ENCODE results near the gene WWP2.

WWP2 gene

DNA sequence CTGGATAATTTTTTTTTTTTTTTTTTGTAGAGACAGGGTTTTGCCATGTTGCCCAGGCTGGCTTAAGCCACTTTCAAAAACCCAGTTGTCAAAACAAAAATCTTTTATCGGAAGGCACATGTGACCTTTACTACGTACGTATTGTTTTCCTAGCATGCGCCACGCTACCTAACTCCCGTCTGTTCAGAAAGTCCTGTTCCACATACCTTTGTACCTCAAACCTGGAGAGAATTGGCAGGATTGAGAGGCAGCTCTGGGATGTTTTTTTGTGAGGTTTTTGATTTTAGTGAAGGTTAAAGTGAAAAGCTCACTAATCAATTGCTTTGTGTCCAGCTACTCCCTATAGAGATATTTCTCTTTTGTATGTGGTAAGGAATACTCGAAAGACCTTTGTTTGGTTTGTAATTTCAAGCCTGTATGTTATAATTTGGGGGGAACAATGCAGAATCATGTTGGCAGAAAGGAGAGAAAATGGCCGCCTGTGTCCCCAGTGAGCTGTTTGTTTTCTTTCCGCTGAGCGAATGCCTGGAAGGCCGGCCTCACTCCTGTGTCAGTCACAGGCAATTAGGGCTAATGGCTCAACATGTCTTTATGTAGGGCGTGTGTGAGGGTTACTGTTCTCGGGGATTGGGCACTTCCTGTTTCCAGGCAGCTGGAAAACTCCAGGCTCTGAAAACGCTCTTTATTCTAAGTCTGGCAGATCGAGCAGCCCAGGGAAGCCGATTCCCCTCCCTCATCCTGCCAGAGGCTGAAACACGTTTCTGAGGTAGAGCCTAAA, 128.2 kb downstream of the WWP2 start:
- peak; percentile 99 for DNase-seq (ENCODE audit: low spot score)

DNA sequence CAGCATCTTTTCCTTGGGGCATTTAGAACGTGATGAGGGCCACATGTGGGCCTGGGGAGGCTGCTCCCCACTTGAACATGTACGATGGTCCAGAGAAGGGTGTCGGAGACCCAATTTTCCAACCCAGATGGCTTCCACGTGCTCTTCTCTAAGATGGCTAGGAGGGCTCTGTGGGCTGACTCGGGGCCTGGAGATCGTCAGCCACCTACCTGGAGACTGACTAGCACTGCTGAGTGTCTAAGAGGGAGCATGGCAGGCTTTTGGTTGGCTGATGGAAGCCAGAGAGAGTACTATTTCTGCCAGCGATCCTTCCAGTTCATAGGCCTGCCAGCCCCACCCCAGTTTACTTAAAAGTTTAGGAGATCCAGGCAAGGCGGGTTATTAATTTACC, 128.8 kb downstream of the WWP2 start:
- DNase-seq (ENCODE audit: low spot score), result no peak

DNA sequence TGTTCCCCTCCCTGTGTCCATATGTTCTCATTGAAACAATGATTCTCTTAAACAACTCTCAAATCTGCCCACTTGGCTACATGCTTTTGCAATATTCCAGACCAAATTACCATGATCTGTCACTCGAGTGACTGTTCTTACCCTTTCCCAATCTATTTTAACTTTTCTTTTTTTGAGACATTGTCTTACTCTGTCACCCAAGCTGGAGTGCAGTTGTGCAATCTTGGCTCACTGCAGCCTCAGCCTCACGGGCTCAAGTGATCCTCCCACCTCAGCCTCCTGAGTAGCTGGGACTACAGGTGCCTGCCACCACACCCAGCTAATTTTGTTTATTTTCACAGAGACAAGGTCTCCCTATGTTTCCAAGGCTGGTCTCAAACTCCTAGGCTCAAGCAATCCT, 130.2 kb downstream of the WWP2 start:
- no peak for DNase-seq (ENCODE audit: low spot score)

DNA sequence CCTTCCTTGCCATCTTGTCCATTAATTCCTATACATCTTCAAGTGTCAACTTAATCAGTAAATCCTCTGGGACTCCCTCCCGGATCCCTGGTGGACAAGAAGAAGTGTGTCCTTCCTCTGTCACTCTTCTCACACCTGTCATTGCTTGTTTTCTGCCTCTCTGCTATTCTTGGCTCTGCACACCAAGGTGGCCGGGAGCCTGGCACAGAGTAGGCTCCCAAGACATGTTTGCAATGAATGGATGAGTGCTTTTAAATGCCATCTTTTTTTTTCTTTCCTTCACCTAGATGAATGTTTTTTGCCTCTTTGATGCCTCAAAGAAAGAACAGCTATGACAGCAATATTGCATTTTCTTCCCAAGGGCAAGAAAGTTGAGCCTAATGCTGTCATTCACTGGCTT, 131.0 kb downstream of the WWP2 start:
- DNase-seq (ENCODE audit: low spot score), result no peak

DNA sequence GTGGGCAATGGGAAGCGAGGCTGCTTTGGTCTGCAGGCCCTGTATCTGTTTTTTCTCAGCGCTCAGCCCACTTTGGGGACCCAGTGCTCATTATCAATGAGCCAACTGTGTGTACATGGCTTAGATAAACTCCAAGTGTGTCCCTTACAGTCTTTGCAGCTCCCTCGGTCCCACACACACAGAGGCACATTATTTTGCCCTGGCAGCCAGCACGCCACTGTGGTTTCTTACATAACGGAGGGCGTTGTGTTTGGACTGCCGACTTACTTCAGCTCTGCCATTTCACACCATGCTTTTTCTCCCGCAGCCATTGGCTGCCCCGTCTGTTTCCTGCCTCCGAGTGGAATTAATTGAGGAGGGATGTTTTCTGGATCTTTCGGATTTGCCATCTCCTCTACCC, 132.5 kb downstream of the WWP2 start:
- DNase-seq (ENCODE audit: low spot score), result peak; percentile 94

DNA sequence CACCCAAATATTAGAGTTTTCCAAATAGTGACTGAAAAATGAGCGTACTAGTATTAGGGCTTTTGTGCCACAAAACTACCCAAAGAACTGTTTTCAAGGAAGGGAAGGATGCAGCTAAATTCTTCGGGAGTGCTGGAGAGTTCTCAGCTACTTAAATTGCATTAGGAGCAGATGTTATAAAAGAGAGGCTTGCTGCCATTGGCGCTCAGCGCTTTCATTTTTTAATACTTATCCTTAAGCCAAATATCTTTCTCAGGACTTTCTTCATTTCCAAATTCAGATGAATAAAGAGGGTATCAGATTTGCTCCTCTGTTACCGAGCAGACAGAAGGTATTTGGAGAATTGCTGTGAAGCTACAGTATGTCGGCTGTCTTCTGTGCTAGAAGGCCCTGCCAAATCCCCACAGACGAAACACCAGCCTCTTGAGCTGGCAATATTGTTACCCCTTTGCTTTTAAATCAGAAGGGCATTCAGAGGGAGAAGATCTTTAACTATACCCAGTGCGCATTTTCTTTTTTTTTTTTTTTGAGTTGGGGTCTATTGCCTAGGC, 141.8 kb downstream of the WWP2 start:
- no peak for DNase-seq (ENCODE audit: low spot score)

DNA sequence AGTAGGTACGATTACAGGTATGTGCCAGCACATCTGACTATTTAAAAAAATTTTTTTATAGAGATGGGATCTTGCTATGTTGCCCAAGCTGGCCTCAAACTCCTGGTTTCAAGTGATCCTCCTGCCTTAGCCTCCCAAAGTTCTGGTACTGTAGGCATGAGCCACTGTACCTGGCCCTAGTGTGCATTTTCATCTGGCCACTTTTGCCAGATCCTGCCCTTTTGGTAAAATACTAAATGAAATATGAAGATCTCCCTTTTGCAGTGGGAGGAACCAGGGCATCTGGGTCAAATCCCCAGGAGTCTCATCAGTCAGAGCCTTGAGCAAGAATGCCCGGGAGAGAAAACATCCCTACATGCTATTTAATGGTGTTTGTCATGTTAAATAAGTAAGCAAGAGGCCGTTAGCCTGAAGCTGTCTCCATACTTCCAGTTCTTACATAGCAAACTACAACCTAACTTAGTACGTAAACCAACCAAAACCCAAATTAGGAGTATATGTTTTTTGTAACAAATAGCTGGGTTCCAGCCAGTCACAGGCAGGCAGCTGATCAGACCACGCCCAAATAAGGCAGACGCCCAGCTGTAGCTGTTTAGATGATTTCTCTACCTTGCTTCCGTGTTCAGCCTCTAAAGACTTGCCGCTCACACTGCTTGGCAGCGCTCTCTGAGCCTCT, 142.5 kb downstream of the WWP2 start:
- no peak for DNase-seq (ENCODE audit: low spot score)

DNA sequence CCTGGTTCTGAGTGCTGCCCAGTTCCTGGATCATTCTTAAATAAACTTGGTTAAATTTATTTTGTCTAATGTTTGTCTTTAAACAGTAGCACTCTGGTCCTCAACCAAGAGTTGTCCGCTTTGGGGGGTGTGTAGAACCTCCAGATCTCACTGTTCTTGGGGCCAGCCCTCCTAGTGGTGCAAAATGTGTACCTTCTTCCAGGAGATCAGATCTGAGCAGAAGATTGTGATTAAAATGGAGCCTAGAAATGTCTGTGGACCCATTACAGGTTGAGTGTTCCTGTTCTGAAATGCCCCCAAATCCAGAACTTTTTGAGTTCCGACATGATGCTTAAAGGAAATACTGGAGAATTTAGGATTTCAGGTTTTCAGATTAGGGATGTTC, 143.0 kb downstream of the WWP2 start:
- no peak for DNase-seq (ENCODE audit: low spot score)

DNA sequence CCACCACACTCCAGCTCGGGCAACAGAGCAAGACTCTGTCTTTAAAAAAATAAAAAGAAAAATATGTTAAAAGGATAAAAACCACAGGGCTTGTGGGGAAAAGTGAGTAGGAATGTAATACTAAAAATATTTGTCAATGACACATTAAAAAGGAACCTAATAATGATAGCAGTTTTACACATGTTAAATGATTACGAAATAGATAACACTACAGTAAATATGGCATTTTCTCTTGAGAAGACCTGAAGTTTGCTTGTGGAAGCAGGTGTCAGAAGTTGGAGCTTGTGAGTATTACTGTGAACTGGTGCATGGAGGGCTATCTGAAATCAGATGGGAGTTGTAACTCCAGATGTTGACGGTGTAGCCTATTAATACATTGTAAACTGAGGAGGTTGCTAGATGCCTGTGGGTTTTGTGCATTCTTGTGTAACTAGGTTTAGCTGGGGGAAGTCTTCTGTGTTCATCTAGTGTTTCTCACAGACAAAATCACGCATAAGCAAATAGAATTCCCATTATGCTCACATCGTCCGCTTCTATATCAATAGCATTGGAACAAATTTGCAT, 144.8 kb downstream of the WWP2 start:
- no peak for DNase-seq (ENCODE audit: low spot score)

DNA sequence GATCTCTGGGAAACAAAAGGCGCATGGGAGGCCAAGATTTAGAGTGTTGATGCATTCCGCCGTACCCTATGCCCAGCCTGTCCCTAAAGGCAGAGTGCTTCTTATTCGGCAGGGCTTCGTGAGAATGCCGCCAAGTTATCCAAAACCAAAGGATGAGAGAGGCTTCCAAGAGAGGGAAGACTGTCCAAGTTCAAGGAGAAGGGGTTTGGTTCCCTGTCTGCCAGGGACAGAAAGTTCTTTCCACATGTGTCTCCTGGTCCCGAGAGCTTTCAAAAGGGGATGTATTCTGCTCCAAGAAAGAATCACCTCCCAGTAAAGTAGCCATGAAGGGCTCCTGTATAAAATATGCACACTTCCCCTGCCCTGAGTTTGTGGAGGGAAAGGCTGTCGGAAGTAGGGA, 146.9 kb downstream of the WWP2 start:
- no peak for DNase-seq (ENCODE audit: low spot score)

DNA sequence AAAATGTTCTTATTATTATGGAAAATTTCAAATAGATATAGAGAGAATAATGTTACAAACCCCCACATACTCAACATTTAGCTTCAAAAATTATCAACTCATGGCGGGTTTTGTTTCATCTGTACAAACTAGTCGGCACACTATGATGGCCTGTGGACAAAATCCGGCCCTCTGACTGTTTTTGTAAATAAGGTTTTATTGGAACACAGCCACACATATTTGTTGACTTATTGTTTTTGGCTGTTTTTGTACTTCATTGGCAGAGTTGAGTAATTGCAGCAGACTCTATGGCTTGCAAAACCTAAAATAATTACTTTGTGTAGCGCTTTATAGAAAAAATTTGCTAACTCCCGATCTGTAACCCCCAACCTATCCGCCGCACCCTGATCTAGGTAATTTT, 147.6 kb downstream of the WWP2 start:
- DNase-seq (ENCODE audit: low spot score), result no peak

DNA sequence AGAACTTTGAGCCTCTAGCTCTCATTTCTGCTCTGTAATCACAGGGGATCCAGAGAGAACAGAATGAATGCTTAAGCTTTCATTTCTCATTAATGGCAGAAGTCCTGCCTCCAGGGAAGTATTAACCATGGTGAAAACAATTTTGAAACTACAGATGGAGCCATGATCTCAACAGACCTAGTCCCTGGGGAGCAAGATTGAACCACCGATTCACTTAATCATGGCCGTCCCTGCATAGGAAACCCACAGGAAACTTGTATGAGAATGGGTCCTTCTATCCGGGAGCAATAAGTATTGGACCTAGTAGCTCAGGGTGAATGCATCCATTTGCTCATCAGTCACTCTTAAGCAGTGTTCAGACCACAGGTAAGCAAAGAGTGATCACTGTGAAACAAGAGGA, 148.8 kb downstream of the WWP2 start:
- DNase-seq (ENCODE audit: low spot score), result no peak

DNA sequence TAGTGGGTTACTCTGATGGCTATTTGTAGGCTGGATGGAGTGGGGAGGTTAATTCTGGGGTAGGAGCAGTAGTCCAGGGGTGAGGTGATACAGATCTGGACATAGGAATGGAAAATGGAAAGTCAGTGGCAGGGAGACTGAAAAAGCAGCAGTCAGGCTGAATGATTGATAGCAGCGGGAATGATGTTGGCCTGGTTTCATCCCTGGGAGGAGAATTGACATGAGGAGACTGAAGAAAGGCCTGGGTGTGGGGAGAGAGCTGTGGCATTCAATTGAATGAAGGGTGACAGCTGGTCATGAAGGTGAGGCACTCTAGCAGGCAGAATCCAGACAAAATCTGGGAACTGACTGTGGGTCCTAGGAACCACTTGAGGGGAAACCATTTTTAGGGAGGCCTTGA, 154.3 kb downstream of the WWP2 start:
- no peak for DNase-seq (ENCODE audit: low spot score)

DNA sequence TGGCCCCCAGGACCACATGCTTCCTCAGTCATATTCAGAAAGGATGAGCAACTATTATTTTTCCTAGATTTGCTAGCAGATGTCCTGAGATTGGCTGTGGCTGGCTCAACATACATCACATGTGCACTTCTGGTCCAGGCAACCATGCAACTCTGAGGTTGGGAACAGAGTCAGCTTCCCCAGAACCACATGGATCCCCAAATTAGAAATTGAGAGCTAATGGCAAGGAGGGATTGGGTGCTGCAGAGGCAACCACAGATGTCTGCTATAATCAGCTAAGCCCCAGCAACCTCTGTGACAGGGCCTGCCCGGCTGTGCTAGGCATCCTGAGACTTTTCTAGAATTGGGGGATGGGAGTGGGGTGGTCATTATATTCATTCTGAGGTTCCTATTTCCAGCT, 155.2 kb downstream of the WWP2 start:
- no peak for DNase-seq (ENCODE audit: low spot score)

DNA sequence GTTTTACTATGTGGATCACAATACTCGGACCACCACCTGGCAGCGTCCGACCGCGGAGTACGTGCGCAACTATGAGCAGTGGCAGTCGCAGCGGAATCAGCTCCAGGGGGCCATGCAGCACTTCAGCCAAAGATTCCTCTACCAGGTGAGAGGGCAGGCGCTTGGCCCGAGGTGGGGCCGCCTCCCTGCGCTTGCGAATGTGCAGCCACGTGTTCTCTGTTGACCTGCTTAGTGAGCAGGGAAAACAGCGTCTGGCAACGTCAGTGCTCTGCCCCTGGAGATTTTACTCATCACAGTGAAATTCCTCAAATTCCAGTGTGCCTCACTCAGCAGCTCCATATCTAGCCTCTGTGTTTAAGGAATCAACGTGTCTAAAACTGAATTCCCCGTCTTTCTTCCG, 155.6 kb downstream of the WWP2 start:
- DNase-seq (ENCODE audit: low spot score), result no peak

DNA sequence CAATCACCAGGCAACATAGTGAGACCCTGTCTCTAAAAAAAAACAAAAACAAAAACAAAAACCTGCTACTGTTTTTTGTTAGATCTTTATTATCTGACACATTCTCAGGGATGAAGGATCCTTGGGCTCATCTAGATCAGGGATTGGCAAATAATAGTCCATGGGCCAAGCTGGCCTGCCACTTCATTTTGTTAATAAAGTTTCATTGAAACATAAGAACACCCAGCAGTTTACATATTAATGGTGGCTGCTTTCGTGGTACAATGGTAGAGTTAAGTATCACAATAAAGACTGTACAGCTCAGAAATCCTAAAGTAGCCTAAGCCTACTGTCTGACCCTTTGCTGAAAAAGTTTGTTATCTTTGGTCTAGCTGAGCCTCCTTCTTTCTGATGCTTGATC, 156.1 kb downstream of the WWP2 start:
- DNase-seq (ENCODE audit: low spot score), result no peak

DNA sequence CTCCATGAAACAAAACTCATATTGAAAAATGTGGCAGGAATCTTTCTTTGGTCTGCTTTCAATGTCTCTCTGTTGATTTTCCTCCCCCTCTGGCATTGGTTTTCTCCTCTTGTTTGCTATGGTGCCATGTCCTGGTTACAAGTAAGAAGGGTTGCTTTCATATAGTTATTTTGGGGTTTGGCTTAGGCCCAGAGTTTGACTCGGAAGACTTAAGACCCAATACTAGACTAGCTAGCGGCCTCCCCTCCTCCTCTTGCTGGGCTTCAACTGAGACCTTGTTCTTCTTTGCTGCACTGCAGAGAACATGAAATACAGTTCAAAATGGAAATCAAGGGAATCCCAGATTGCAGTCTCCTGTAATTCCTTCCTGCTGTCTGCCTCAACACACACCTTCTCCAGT, 159.0 kb downstream of the WWP2 start:
- peak; percentile 39 for DNase-seq (ENCODE audit: low spot score)

DNA sequence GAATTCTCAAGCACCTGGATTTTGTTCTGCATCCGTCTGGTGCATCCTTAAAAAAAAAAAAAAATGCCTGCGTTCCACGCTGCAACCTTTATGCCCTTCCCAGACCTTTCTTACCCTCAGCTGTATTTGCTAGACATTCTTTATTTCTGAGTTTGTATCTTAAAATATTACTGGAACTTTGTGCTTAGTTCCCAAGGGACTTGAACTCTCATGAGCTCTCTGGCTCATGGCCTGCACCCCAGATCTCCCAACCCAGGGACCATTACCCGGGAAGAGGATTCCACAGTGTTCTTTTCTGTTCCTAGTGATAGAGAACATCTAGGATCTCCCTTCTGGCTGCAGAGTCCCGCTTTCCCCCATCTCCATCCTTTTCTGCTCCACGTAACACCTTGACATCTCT, 160.1 kb downstream of the WWP2 start:
- DNase-seq (ENCODE audit: low spot score), result no peak

DNA sequence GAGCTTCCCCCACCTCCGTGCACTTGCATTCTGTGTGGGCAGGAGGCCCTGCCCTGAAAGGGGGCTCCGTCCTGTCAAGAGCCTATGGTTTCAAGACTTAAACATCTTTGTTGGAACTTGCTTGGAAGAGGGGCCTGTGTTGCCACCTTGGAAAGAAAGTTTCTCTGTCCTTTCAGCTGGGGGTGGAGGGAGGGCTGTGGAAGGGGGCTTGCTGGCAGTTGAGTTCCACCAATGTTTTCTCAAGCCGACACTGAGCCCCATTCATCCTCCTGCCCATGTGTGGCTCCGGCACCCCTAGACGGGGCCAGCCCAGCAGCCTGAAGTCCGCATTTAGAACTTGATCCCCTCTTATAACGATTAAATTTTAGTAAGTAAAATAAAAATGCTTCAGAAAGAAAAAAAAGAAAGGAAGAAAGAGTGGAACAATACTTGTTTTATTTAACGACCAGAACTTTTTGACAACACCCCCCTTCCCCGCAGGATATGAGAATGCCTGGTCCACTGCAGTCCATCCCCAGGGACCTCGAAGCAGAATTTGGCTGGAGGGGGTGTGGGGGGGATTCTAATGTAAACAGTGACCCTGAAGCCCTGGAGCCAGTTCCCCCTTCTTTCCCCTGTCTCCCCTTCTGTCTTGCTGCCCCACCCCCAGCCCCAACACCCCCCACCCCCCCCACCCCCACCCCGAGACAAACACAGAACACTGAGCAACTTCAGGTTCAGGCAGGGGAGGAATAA, 162.1 kb downstream of the WWP2 start:
- no peak for DNase-seq (ENCODE audit: low spot score)

DNA sequence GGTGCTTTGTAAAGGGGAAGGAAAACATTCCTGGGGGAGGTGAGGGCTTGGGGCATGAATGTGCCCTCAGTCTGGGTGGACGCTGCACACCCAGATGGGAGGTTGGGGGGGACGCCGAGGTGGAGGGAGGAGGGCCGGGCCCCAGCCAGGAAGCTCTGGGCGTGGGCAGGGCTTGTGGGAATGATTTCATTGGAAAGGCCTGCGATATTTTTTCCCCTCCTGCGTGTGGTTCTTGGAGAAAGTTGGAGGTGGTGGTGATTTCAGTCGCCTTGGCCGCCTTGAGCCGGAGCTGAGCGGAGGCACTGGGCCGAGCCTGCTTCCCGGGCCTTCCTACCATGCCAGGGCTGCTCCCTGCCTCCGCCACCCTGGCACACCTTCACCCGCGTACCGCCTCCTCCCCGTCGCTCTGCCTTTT, 162.7 kb downstream of the WWP2 start:
- no peak for DNase-seq (ENCODE audit: low spot score)

DNA sequence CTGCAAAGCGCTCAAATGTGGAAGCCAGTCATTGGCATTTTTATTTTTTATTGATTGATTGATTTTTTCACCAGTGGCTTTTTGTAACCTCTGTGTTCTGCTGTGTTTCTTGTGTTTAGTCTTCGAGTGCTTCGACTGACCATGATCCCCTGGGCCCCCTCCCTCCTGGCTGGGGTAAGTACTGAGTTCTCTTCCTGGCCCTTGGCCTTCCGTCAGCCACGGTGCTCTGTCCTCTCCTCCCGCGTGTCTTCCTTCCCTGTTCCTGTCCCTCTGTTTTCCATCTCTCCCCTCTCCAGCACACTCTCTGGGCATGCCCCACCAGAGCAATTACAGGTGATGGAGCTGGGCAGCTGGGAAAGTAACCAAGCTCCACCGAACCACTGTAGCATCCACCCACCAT, 163.2 kb downstream of the WWP2 start:
- no peak for DNase-seq (ENCODE audit: low spot score)

DNA sequence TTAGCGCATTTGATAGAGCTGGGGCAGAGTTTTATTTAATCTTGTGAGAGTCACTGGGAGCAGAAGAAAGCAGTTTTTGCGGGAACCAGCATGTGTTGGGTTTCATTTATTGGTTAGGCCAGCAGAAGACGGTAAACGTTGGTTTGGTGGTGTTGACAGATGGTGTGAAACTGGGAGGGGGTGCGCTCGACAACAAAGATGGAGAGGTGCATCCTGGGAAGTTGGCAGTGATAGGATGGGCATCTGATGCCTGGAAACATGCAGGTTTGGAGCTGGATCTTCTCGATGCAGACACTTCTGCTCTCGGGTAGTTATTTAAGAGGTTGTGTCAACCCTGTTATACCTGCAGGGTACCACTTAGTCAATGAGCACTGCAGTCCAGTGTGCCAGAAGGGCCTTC, 164.1 kb downstream of the WWP2 start:
- no peak for DNase-seq (ENCODE audit: low spot score)
